GM18520 (cell line): Measurements from ENCODE around the gene TSPAN9.

Experiments used
- ATAC-seq: cut with Tn5 transposase; IDR thresholded peaks from one replicate; pipeline ENCODE4 v1.9.1; 2021; ENCODE audit not compliant: unreplicated experiment

TSPAN9 gene

DNA sequence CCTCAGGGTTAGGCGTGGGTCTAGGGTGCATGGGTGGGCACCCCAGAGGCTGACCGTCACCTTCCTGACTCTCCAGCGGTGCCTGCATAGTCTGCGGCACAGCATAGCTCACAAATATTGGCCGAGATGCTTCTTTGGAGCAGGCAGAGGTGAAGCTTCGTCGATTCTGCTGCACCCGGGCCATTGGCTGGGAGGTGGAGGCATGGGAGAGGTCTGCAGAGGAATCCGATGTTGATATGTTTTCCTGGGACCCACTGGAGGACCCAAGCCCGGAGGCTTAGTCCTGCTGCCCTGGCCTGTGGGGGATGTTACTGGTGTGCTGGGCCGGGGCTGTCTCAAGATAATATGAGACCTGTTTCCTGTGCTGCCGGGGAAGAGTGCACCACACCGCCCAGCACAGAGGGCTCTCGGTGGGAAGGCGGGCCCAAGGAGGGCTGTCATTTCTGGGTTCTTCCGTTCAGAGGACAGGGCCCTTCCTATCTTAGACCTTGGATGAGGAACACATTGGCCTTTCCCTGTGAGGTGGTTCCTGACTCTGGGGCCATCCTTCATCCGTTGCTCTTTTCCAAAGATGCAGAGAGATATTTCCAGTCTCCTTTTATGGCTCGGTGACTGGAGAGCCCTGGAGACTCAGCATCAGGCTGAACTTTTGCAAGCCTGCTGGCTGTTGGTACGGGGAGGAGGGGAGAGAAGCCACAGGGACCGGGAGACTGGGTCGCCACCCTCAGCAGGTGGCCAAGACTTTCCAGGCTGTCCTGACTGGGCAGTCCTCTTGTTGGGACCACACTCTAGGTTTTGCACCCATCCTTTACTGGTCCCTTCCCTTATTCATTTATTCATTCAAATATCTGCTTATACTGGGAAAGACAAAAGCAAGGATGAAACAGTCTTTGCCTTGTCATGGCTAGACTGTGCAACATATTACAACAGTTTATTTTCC lies 143.5 kb downstream of the TSPAN9 start:
- no peak for ATAC-seq

DNA sequence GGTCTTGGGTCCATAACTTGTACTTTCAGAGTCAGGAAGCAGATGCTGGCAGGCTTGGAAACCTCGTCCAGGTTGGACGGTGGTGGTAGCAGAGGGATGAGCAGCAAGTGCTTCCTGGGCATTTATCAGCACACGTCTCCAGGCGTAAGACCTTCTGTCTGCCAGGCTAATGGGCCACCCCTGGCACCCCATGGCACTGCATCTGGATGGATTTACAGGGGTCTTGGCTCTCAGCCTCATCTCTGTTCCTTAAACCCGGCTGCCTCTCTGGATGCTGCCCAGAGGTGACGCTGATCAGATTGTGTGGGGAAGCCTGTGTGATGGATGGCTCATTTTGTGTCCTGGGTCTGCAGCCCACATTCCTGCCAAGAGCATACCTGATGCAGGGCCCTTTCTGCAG lies 145.1 kb downstream of the TSPAN9 start:
- no peak for ATAC-seq

DNA sequence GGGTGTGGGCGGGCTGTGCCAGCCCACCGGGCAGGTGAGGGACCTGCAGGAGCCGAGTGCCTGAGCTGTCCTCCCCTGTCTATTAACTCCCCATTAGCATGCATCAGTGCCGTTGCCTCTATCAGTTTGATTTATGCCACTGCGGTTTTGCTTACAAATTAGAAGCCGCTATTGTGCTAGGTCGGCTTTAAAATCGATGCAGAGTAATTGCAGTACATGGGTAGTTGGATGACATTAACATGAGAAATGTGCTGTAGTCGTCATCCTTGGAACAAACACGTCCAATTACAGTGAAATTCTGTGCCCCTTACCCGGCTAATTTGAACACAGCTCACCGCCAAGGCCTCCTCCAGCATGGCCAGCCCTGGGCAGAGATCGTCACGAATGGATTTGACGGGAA lies 145.8 kb downstream of the TSPAN9 start:
- ATAC-seq, result no peak

DNA sequence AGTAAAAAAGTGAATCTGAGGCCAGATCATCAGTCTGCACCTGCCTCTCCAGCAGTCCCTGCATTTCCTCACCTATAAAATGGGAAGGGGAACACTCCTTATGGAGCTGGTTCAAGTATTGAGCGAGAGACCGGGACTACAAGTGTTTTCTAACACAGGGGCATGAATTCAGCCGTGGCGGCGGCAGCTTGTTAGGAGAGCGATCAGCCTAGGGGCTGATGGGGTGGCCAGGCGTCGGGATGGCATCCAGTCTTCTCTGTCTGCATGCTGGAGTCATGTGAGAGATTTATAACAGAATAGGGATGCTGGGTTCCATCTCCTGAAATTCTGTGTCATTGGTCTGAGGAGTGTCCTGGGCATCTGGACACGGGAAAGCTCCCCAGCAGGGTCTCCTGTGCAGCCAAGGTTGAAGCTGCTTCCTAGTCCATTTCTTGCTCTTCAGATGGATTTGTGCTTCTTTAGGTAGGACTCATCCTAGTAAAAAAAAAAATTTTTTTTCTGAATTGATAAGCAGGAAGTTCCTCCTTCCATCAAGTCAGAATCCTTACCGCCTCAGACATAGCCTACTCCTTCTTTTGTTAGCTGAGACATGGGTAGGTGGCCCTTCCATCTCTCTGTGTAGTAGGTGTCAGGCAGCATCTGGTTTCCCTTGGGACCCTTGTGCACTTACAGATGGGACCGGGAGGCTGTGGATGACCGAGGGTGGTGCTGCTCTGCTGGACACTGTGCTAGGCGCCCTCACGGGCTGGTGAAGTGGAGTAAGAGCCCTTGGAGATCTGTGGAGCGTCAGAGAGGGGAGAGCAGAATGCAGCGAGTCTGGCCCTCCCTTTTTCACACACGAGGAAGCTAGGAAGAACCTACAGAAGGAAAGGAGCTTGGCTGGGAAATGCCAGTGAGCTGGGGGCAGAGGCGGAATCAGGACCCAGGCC lies 146.7 kb downstream of the TSPAN9 start:
- no peak for ATAC-seq

DNA sequence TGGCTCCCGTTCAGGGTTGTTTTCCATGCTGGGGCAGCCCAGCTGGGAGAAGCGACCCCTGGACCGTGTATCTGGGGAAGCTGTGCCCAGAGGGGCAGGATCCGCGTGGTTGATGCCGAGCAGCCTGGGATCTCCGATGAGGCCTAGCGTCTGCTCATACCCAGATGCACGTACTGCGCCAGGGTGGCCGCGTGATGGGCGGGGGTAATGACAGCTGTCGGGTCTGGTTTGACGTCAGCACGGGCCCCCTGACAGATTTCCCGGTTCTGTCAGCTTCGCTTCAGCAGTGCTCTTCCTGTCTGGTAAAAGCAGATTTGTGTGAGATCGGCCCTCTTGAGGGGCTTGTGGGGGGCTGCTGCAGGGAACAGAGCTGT lies 147.3 kb downstream of the TSPAN9 start:
- ATAC-seq, result no peak

DNA sequence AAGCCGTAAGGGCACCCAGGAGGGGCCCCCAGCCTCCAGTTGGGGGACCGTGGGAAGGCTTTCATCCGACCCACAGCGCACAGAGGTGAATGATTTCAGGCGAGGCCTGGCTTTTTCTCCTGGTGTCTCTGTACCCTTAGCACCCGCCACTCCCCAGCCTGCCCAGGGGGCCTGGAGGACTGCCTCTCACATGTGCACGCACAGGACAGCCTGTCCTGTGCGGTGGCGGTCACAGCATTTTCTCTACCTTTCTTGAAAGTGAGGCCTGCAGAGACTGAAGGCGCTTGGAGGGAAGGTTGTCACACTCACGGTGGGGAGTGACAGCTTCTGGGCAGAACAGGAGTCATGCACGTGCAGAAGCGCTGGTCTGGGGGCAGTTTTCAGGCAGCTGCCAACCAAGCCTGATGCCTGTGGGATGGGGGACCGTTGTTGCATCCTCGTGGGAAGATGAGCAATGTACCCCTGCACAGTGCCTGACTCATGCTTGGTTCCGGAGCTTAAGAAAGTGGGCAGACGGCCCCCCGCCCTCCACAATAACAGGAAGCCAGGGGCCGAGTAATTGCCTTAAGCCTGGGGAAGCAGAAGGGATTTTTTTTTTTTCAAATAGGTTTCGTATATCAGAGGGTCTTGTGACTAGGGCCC lies 148.1 kb downstream of the TSPAN9 start:
- ATAC-seq, result no peak

DNA sequence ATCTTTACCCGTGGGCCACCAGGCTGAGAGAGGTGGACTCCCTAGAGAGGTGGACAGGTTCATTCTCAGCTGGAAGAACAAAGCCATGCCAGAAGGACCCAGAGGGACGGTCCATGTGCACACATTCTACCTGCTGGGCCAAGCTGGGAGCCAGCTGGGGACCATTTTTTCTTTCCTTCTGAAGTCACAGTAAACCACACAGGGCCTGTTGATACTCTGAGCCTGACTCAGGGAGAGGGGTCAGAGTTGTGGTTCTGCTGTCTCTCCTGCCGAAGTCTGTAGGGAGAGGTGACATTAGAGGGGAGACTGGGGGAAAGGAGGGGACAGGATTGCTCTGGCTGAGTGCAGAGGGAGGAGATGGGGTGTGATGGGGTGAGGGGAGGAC lies 148.6 kb downstream of the TSPAN9 start:
- no peak for ATAC-seq

DNA sequence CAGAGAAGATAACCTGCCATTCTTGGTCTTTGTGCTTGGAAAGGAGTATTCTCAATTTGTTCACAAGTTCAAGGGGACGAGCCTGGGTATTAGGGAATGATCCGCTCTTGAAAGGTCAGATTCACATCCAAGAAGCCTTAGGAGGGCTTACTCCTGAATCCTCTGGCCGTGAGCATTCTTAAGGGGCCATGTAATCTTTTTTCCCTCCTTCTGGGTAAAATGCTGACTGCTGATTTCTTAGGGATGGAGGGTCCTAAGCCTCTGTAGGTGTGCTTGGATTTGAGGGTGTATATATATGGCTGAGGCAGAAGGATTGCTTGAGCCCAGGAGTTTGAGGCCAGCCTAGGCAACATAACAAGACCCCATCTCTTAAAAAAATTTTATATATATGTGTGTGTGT lies 149.1 kb downstream of the TSPAN9 start:
- no peak for ATAC-seq

DNA sequence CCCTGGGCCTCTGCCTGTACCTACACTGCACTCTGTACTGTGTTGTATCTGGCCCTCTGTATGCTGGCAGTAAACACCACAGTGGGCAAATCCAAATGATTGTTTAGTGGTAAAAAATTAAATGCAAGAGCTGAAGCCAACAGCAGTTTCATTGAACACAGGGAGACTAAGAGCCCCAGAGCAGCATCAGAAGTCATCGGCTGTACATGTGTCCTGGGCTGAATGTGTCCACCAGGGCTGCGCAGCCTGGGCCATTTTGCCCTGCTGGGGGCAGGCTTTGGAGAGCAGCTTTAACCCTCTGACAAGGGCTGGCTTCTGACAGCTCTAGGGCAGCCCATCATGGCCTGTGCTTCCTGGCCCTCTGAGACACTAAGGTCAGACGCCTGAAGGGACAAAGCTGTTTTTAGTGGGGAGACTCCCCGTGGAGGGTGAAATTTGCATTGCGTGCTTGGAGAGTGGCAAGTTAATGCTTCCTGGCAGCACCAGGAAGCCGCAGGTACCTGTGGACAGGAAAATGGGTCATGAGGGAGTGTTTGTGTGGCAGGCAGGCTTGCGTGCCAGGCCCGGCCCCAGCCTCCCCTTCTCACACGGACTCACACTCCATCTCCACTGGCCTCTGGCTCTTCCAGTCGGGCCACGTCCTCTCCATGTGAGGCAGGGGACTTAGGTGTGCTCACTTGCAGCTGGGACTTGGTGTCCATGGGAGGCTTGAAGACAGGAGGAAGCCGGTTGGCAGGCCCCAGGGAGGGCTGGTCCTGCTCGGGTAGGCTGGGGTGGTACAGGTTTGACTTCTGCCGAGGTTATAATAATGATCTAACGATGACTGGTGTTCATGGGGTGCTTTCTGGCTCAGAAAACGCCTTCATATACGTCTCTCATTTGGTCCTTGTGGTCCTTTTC lies 150.1 kb downstream of the TSPAN9 start:
- no peak for ATAC-seq

DNA sequence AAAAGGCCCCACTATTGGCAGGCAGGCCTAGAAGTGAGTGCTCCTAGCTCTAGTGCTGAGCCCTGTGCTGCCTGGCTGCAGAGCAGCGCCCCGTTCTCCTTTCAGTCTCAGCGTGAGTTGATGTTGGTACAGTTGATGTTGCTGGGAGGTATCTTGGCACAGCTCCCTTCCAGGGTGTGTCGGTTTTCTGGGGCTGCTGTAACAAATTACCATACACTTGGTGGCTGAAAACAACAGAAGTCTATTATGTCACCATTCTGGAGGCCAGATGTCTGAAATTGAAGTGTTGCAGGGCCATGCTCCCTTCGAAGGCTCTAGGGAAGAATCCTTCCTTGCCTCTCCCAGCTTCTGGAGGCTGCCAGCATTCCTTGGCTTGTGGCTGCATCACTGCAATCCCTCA lies 151.4 kb downstream of the TSPAN9 start:
- no peak for ATAC-seq

DNA sequence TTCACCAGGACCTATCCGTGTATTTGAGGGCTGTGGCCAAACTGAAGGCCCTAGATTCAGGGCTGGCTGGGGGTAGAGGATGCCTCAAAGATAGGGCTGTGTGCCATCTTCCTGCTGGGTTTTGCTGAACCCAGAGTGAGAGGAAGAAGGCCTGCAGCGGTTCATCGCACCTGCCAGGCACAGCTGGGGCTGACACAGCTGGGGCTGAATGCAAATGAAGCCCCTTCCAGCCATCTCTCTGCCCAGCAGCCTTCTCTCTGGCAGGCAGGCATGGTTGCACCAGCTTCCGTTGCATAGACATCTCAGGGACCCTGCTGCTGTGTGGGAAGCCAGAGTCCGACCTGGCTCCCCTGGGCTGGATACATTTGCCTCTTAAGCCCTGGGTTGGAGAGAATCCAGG lies 152.4 kb downstream of the TSPAN9 start:
- ATAC-seq, result no peak

DNA sequence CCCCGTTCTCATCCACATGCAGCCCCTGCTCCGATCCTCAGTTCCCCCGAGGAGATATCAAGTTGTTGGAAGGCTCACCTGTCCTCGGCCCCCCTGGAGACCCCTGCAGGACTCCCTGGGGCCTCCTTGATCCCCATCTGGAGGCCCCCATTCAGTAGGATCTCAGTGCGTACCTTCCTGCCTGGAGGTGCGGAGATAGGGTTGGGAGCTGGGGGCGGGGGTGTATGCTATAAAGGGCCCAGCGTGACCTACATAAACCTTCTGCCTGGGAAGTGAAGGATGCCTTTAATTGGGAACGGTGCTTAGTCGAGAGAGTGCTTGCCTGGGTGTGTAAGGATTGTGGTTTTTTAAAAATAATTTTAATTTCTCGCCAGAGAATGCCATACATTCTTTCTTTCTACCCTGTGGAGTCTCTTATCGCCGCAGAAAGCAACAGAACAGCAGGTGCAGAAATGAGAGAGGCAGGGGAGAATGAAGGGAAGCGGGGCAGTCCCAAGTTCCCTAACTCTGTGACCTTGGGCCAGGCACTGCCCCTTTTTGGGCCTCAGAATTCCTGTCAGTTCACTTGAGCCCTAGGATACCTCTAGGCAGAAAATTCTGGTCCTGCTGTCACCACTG lies 153.7 kb downstream of the TSPAN9 start:
- no peak for ATAC-seq

DNA sequence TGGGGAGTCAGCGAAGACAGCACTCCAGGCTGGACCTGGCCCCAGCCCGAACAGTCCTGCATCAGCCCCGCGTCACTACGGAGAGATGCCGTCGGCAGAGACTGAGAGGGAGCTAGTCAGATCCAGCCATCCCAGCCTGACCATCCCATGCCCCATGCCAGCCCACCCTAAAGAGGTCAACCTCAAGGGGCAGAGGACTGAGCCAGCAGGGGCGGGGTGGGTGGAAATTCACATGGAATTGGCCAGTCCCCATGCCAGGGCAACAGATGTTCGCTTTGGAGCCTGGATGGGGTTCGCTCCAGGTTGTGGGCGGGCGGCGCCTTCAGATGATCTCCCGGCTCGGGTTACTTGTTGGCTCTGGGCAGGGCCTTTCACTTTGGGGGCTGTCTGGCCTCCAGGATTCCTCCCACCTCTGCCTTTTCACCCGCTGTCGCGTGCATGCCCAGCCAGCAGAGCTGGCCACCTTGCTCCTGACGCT lies 154.3 kb downstream of the TSPAN9 start:
- no peak for ATAC-seq

DNA sequence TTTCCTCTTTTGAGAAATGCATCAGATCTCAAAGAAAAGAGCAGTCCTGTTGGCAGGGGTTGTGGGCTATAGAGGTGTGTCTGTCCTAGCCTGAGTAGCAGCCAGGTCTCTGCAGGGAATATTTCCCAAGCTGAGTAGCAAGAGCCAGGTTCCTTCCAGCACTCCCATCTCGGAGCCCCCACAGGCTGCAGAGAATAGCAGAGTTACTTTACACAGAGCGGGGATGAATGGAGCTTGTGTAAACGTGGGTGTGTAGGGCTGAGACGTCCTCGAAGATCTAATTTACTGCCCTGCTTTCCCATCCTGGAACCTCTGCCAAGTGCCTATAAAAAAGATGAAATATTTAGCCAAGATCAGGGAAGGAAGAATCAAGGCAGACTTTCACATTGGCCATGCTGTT lies 156.6 kb downstream of the TSPAN9 start:
- no peak for ATAC-seq

DNA sequence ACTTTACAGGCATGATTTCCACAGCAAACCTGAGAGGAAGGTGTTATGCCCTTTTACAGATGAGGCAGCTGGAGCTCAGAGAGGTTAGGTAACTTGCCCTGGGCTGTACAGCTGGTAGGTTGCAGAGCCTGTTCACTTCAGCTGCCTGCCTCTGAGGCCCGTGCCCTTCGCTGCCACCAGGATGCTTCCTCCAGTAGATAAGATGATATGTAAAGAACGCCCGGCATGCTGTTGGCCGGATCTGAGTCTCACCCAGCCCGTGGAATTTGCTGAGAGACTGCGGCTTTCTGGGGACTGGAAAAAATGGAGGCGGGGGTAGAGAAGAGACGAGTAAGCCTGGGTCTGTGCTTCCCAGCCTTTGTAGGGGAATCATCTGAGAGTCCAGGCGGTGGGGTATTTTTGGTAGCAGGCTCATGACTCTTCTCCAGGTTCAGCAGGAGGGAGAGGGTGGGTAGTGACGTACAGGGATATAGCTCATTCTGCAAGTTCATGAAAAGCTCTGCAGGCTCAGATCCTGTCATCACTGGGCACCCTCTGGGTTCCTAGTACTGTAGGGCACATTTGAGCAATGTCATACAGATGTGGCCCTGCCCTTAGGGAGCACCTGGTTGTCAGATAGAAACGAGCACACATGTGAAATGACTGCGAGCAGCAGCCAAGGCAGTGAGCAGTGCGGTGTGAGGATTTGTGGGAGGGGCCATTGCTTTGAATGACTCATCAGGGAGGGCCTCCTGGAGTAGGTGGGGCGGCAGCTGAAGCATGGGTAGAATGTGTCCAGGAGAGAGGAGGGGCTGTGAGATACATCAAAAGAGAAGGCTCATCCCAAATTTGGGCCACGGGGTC lies 159.4 kb downstream of the TSPAN9 start:
- no peak for ATAC-seq

DNA sequence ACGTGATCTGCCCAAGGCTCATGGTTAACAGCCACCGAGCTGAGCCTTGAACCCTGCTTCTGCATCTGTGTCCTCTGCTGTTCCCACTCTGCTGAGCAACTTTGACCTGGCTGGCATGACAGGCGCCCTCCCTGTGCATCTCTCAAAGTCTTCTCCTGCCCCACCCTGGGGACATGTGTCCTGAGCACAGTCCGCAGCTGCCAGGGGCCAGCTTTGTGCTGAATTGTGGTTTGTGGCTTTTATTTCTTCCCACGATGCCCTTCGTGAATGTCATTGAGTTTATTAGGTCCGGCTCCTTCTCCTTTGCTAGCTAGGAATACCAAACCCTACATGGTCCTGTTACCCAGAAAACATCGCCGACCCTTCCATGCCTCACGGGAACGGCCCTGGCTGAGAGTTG lies 161.0 kb downstream of the TSPAN9 start:
- no peak for ATAC-seq

DNA sequence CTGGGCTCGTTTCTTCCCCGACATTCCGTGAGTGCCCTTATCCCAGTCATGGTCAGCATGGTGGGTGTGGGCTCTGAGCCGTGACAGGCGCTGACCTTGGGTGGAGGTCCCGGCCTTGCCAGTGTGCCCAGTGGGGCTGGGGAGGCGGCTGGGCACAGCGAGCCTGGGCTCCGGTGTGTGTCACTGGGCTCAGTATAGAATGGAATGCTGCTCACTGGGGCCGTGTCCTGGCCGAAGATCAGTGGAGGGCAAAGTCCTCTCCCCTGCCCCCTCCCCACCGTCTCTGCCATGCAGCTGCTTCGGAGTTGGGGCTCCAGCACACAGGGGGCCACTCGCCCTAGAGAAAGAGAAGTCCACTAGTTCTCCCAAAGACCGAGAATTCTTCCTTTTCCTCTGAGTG lies 164.4 kb downstream of the TSPAN9 start:
- no peak for ATAC-seq

DNA sequence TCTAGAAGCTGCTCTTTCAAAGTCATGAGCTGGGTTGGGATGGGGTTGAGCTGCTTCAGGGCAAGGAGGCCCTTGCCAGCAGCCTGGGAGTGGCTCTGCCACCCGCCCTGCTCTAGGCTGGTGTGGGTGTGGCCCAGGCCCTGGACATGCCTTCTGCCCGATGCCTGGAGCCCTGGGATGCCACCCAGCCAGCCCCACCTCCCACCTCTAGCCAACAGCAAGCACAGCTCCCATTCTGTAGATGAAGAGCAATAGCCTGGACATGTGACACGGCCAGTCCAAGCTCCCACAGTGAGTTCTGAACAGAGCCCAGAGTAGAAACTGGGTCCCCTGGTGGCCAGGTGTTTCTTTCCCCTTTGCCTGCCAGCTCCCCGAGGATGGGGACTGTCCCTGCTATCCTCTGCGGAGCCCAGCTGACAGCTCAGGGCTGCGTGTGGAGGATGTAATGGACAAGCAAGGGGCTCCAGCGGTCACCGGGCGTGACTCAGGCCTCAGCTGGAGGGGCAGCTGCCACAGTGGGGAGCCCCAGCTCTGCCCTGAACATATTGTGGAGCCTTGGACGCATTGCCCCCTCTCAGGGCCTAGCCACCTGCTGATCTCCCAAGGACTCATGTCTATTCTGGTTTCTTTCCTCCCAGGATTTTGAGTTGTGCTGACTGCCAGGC lies 165.2 kb downstream of the TSPAN9 start:
- no peak for ATAC-seq
